Activated naive CD8-positive, alpha-beta T cell treated with anti-CD3 and anti-CD28 coated beads, Interleukin-2, amount 10 ng/mL, durations not matched to agents 7 days and 5 days (primary cell): ENCODE results near the gene ALKBH4. TPM values are rescaled to one million over a fixed set of nuclear protein-coding genes. Genes with fewer than 3 reads are reported as not detected.
"Not testable (repeated sequence)": the region's sequence is repeated elsewhere in the genome, so short reads cannot be mapped to it uniquely, and the experiment has no call there.

Source experiments
- ATAC-seq: fragments of 150-1000 bp; cut with Tn5 transposase; one replicate; pipeline ENCODE4 v1.10.0; 2021; ENCODE audit warnings: low read depth, moderate library complexity
- POLR2A ChIA-PET: fragments of 350-600 bp; sonication (Branson Sonifier 250); formaldehyde crosslinking; loops from one replicate; lab custom pipeline; 2021; ENCODE audit warnings: antibody characterized with exemption; lab: Charles Lee
- DNase-seq: peaks from one replicate; pipeline ENCODE4 v3.0.0; 2021
- H3K27ac Mint-ChIP-seq: one replicate; pipeline ENCODE4 v1.8.0; 2022; ENCODE audit warnings: mild to moderate bottlenecking, mixed read lengths
- H3K27me3 Mint-ChIP-seq: one replicate; pipeline ENCODE4 v1.8.0; 2022; ENCODE audit warnings: mild to moderate bottlenecking, moderate library complexity, mixed read lengths
- H3K36me3 Mint-ChIP-seq: one replicate; pipeline ENCODE4 v1.8.0; 2021; ENCODE audit warnings: mild to moderate bottlenecking, mixed read lengths
- H3K4me1 Mint-ChIP-seq: one replicate; pipeline ENCODE4 v1.8.0; 2021; ENCODE audit warnings: mixed read lengths
- H3K4me3 Mint-ChIP-seq: one replicate; pipeline ENCODE4 v1.8.0; 2022; ENCODE audit warnings: mild to moderate bottlenecking, moderate library complexity, mixed read lengths
- H3K9me3 Mint-ChIP-seq: one replicate; pipeline ENCODE4 v1.8.0; 2021; ENCODE audit warnings: mixed read lengths
- total RNA-seq, 2 experiments: library from RNA; stranded (reverse); gene quantifications; one replicate each; pipeline ENCODE4 v1.2.3, GENCODE V29; 2021

ALKBH4 gene
- total RNA-seq, 2 experiments from 2014 or later: 12.5 to 14.0 TPM

DNA sequence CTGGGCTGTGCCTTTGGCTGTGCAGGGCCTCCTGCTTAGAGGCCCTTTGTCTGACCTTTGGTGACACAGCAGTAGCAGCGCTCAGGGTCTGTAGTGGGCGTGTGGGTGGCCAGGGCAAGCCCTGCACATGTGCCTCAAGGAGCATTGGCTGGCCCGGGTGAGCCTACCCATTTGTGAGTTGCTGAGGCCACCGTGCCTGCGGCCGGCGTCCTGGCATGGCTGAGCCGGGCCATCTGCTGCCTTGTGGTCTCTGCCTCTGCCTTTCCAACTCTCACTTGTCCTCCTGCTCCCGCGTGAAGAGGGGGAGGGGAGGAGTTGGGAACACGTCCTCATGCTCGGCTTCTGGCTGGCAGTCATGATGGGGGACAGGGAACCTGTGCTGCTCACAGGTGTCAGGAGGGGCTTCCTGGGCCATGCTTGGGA lies 40.5 kb downstream of the ALKBH4 start:
- H3K27me3 Mint-ChIP-seq: no peaks in the 10 kb centered on the region
- ATAC-seq (no peak), DNase-seq (no peak)
- no peaks in the 10 kb centered on the region for H3K9me3 Mint-ChIP-seq
- H3K4me3 Mint-ChIP-seq: no peak overlapping the region
- H3K36me3 Mint-ChIP-seq: peaks cover 38% of the 10 kb centered on the region
- peaks cover 42% of the 10 kb centered on the region for H3K4me1 Mint-ChIP-seq
- POLR2A ChIA-PET: interaction anchor here (0.5 to 4.0 kb wide), 3 partner anchors 9 to 11 kb away, joined by 3 to 88 read pairs (median 3); no protein-coding TSS in a partner anchor
- H3K27ac Mint-ChIP-seq: peak overlapping the region; percentile 99

DNA sequence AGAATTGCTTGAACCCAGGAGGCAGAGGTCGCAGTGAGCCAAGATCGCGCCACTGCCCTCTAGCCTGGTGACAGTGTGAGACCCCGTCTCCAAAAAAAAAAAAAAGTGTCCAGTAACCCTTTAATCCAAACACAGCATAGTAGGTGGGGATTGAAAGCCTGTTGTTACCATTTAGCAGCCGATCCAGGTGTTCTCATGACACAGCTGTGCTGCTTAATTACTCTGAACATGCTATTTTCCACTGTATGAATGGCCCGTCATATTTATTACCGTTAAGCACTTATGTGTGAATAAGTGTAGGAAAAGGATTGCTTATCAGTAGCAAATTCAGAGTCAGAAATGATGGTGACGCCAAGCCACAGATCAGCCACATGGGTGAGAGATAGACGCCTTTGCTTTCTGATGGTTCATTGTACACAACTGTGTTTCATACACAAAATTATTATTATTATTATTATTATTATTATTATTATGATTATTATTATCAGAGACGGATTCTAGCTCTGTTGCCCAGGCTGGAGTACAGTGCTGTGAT lies 42.9 kb downstream of the ALKBH4 start:
- POLR2A ChIA-PET: interaction anchor here (1.0 kb wide), 1 partner anchor 12 kb away, joined by 10 read pairs; the partner anchor contains the start of gene ORAI2
- no peaks in the 10 kb centered on the region for H3K27me3 Mint-ChIP-seq
- peaks cover 44% of the 10 kb centered on the region for H3K36me3 Mint-ChIP-seq
- H3K27ac Mint-ChIP-seq: peak overlapping the region; percentile 45
- ATAC-seq: no peak
- H3K4me1 Mint-ChIP-seq: peaks cover 47% of the 10 kb centered on the region
- no peak for DNase-seq
- no peaks in the 10 kb centered on the region for H3K9me3 Mint-ChIP-seq
- H3K4me3 Mint-ChIP-seq: no peak overlapping the region

DNA sequence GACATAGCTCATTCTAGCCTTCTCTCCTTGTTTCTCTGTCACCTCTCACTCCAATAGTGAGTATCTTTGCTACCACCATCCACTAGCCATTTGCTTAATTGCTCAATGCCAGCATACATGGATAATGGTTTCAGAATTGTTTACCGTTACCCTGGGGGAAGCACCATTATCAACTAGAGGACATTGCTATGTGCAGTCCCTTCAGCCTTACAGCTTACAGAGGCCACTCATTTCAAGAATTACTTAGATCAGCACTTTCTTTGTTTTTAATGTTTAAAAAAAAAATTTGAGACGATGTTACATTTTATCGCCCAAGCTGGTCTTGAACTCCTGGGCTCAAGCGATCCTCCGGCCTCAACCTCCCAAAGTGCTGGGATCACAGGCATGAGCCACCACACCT lies 46.1 kb downstream of the ALKBH4 start:
- Mint-ChIP-seq H3K9me3 (no peaks in the 10 kb centered on the region), H3K27me3 (no peaks in the 10 kb centered on the region), H3K4me1 (peaks cover 48% of the 10 kb centered on the region), H3K4me3 (no peak overlapping the region), H3K36me3 (peaks cover 29% of the 10 kb centered on the region), H3K27ac (no peak overlapping the region)
- DNase-seq (no peak), ATAC-seq (no peak)
- POLR2A ChIA-PET: no interaction called here

DNA sequence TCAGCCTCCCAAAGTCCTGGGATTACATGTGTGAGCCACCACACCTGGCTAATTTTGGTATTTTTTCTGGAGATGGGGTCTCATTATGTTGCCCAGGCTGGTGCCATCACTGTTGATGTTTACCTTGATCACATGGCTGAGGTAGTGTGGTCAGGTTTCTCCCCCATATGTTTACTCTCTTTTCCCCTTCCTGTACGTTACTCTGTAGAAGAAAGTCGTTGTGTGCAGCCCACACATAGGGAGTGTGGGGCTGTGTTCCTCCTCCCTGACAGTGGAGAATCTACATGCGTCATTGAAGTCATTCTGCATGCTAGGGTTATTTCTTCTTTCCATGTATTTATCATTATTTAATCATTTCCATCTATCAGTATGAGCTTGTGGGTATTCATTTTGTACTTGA lies 47.6 kb downstream of the ALKBH4 start:
- peak overlapping the region; percentile 99 for H3K27ac Mint-ChIP-seq
- H3K27me3 Mint-ChIP-seq: no peaks in the 10 kb centered on the region
- H3K9me3 Mint-ChIP-seq: no peaks in the 10 kb centered on the region
- DNase-seq: no peak
- POLR2A ChIA-PET: interaction anchor here (0.6 to 1.4 kb wide), 3 partner anchors 9 to 1163 kb away, joined by 3 to 18 read pairs (median 6); partner anchors contain the start of genes ALKBH4 and LRWD1
- peaks cover 27% of the 10 kb centered on the region for H3K36me3 Mint-ChIP-seq
- peak overlapping the region; percentile 85 for H3K4me3 Mint-ChIP-seq
- ATAC-seq: no peak
- peaks cover 48% of the 10 kb centered on the region for H3K4me1 Mint-ChIP-seq

DNA sequence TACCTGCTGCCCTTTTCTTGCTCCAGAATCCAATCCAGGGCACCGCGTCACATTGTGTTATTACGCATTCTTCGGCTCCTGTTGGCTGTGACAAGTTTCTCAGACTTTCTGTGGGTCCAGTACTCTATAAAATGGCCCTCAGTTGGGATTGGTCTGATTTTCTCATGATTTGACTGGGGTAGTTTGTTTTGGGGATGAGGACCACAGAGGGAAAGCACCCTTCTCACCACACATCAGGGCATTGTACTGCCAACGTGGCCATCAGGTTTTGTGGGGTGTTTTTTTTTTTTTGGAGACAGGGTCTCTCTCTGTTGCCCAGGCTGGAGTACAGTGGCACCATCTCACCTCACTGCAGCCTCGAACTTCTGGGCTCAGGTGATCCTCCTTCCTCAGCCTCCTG lies 48.3 kb downstream of the ALKBH4 start:
- H3K4me3 Mint-ChIP-seq: peak overlapping the region; percentile 85
- no peaks in the 10 kb centered on the region for H3K27me3 Mint-ChIP-seq
- H3K27ac Mint-ChIP-seq: peak overlapping the region; percentile 99
- ATAC-seq (no peak), DNase-seq (no peak)
- peaks cover 48% of the 10 kb centered on the region for H3K4me1 Mint-ChIP-seq
- no peaks in the 10 kb centered on the region for H3K9me3 Mint-ChIP-seq
- POLR2A ChIA-PET: interaction anchor here (1.0 to 3.0 kb wide), 5 partner anchors 9 to 49 kb away, joined by 4 to 88 read pairs (median 7); partner anchors contain the start of genes ALKBH4, LRWD1 and ORAI2
- H3K36me3 Mint-ChIP-seq: peaks cover 28% of the 10 kb centered on the region

DNA sequence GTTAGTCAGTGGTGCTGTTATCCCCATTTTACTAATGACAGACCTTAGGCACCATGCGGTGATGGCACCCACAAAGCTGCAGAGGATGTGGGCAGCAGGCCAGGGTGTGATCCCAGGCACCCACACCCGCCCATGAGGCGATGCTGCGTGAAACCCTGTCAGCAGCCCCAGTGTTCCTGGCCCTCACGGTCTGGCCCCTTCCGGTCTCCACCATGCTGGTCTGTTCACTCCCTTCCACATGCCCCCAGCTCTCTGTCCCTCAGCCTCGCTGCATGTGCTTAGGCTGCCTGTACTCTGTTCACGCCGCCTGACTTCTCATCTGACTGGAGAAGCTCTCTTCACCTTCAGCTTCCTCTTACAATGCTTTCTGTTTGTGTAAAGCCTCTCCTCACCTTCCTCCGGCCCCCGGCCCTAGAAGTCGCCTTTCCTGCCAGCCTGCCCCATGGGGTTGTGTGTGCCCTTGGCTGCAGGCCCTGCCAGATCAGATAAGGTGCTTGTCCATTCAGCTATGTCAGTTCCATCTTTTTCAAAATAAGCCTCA lies 48.9 kb downstream of the ALKBH4 start:
- peak overlapping the region; percentile 99 for H3K27ac Mint-ChIP-seq
- H3K27me3 Mint-ChIP-seq: no peaks in the 10 kb centered on the region
- DNase-seq (peak; percentile 77), ATAC-seq (peak; percentile 82)
- no peaks in the 10 kb centered on the region for H3K9me3 Mint-ChIP-seq
- H3K4me3 Mint-ChIP-seq: peak overlapping the region; percentile 85
- peaks cover 25% of the 10 kb centered on the region for H3K36me3 Mint-ChIP-seq
- POLR2A ChIA-PET: interaction anchor here (0.6 to 3.0 kb wide), 11 partner anchors 10 to 57 kb away, joined by 3 to 88 read pairs (median 4); partner anchors contain the start of genes ALKBH4, ORAI2 and PRKRIP1
- peaks cover 43% of the 10 kb centered on the region for H3K4me1 Mint-ChIP-seq

DNA sequence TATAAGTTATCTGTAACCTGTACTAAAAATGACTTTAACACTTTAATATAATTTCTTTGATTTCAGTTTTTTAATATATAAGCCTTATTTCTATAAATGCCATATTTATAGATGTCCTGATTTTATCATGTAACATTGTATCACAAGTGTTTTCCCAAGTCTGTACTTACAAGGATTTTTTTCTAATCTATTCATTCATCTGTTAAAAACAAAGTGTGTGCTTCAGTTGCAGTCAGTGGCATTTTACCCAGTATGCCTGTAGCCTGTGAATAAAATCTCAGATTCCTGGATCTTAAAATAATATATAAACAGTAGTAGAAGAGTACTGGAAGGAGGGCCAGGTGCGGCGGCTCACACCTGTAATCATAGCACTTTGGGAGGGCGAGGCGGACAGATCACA lies 51.1 kb downstream of the ALKBH4 start:
- Mint-ChIP-seq H3K36me3 (peaks cover 31% of the 10 kb centered on the region), H3K9me3 (no peaks in the 10 kb centered on the region), H3K27ac (peak overlapping the region; percentile 69), H3K4me1 (peaks cover 37% of the 10 kb centered on the region), H3K4me3 (no peak overlapping the region), H3K27me3 (no peaks in the 10 kb centered on the region)
- POLR2A ChIA-PET: interaction anchor here (1.6 to 3.0 kb wide), 2 partner anchors 12 kb away, joined by 11 to 88 read pairs; no protein-coding TSS in a partner anchor
- ATAC-seq: no peak
- DNase-seq: no peak

DNA sequence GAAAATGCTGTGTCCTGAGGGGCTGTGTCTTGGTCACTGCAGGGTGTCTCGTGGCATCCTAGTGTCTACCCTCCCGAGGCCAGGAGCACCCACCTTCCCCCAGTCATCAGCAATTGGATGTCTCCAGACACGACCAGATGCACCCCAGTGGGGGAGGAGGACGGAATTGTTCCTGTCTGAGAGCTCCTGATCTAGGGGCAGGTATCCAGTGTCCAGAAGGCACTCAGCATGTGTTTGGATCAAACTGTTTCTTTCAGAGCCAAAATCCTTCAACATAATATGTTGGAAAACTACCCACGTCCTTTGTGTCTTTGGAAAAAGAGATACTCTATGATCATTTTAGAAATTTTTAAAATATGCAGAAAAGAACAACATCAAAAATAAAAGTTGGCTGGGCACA lies 51.6 kb downstream of the ALKBH4 start:
- no peak for ATAC-seq
- Mint-ChIP-seq H3K27me3 (no peaks in the 10 kb centered on the region), H3K4me1 (peaks cover 37% of the 10 kb centered on the region), H3K27ac (peak overlapping the region; percentile 51), H3K4me3 (no peak overlapping the region), H3K9me3 (no peaks in the 10 kb centered on the region), H3K36me3 (peaks cover 33% of the 10 kb centered on the region)
- DNase-seq: no peak
- POLR2A ChIA-PET: interaction anchor here (1.0 to 1.6 kb wide), 3 partner anchors 11 to 37 kb away, joined by 3 to 11 read pairs (median 4); no protein-coding TSS in a partner anchor

DNA sequence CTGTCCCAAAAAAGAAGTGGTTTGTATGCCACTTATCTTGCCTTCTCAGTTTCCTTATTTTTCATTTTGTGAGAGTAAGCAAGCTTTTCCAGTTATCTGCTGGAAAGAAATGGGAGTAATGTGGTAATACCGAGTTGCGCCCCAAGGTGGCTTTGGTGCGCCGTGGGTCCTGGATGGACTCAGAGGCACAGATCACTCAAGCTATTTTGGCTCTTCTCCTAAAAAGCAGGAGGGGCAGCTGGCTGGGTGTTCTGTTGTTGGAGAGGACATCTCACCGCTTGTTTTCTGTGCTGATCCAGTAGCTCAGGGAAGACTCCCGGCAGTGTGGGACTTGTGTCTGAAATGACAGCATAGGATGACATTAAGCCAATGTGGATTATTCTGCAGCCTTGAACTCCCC lies 52.1 kb downstream of the ALKBH4 start:
- POLR2A ChIA-PET: interaction anchor here (0.5 to 1.6 kb wide), 4 partner anchors 12 to 38 kb away, joined by 3 to 11 read pairs (median 4); partner anchors contain the start of gene ORAI2
- H3K27me3 Mint-ChIP-seq: no peaks in the 10 kb centered on the region
- no peak overlapping the region for H3K4me3 Mint-ChIP-seq
- peak overlapping the region; percentile 51 for H3K27ac Mint-ChIP-seq
- peaks cover 38% of the 10 kb centered on the region for H3K4me1 Mint-ChIP-seq
- ATAC-seq (peak; percentile 18), DNase-seq (no peak)
- H3K9me3 Mint-ChIP-seq: no peaks in the 10 kb centered on the region
- peaks cover 33% of the 10 kb centered on the region for H3K36me3 Mint-ChIP-seq

DNA sequence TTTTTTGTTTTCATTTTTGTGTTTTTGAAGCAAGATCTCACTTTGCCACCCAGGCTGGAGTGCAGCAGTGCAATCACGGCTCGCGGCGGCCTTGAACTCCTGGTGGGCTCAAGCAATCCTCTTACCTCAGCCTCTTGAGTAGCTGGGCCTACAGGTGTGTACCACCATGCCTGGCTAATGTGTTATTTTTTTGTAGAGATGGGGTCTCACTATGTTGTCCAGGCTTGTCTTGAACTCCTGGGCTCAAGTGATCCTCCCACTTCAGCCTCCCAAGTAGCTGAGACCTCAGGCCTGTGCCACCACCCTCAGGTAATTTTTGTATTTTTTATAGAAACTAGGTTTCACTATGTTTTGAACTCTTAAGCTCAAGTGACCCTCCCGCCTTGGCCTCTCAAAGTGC lies 53.7 kb downstream of the ALKBH4 start:
- POLR2A ChIA-PET: interaction anchor here (1.7 kb wide), 1 partner anchor 15 kb away, joined by 8 read pairs; no protein-coding TSS in a partner anchor
- Mint-ChIP-seq H3K27ac (no peak overlapping the region), H3K4me1 (peaks cover 22% of the 10 kb centered on the region), H3K27me3 (no peaks in the 10 kb centered on the region), H3K4me3 (no peak overlapping the region), H3K36me3 (peaks cover 28% of the 10 kb centered on the region), H3K9me3 (no peaks in the 10 kb centered on the region)
- DNase-seq: no peak
- no peak for ATAC-seq

DNA sequence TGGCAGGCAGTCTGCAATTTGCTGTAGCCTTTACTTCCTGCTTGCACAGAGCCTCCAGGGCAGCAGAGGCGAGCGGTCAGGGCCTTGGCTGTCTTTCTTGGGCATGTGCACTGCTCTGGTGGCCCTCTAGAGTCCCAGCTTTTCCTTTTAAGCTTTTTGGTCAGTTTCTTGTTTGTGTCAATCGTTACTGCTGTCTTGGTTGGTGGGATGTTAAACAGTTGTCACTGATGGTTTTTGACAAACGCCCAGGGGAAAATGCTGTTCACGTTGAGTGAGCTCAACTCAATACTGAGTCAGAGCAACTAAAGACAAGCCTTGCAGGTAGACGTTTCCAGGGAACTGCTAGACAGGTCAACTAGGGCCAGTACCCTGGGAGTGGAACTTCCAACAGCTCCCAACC lies 54.5 kb downstream of the ALKBH4 start:
- DNase-seq (no peak), ATAC-seq (no peak)
- Mint-ChIP-seq H3K27me3 (no peaks in the 10 kb centered on the region), H3K4me3 (no peak overlapping the region), H3K27ac (no peak overlapping the region), H3K9me3 (no peaks in the 10 kb centered on the region), H3K36me3 (peaks cover 30% of the 10 kb centered on the region), H3K4me1 (peaks cover 14% of the 10 kb centered on the region)
- POLR2A ChIA-PET: interaction anchor here (1.7 kb wide), 1 partner anchor 16 kb away, joined by 8 read pairs; no protein-coding TSS in a partner anchor

DNA sequence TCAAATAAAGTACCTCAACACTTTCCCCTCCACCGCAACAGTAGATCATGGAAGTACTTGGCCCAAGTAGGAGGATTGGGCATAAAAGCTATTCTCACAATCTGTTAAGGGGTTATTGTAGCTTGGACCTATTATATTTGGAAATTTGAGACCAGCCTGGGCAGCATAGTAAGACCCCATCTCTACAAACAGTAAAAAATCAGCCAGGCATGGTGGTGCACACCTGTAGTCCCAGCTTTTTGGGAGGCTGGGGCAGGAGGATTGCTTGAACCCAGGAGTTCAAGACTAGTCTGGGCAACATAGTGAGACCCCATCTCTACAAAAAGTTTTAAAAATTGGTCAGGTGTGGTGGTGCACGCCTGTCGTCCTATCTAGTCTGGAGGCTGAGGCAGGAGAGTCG lies 55.3 kb downstream of the ALKBH4 start:
- POLR2A ChIA-PET: interaction anchor here (1.7 kb wide), 1 partner anchor 17 kb away, joined by 8 read pairs; no protein-coding TSS in a partner anchor
- Mint-ChIP-seq H3K36me3 (peaks cover 30% of the 10 kb centered on the region), H3K27ac (peak overlapping the region; percentile 63), H3K4me1 (peaks cover 10% of the 10 kb centered on the region), H3K27me3 (no peaks in the 10 kb centered on the region), H3K4me3 (no peak overlapping the region), H3K9me3 (no peaks in the 10 kb centered on the region)
- DNase-seq: no peak
- ATAC-seq: no peak

DNA sequence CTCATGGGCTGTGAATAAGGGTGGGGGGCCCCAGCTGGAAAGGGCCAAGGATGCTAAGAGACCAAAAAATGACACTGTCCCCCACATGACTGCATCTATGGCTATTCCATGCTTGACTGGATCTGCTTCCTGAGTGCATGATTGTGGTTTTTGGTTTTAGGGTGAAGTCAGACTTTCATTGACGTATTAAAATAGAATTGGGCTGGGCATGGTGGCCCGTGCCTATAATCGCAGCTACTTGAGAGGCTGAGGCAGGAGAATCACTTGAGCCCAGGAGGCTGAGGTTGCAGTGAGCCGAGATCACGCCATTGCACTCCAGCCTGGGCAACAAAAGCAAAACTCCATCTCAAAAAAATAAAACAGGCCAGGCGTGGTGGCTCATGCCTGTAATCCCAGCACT lies 56.1 kb downstream of the ALKBH4 start:
- POLR2A ChIA-PET, ATAC-seq, H3K27ac Mint-ChIP-seq, H3K9me3 Mint-ChIP-seq, H3K4me3 Mint-ChIP-seq, H3K4me1 Mint-ChIP-seq, DNase-seq, H3K27me3 Mint-ChIP-seq: not testable (repeated sequence)
- peaks cover 30% of the 10 kb centered on the region for H3K36me3 Mint-ChIP-seq
